Transverse colon (tissue), 4 donors: ENCODE measurements around the gene SIPA1L2. TPM values are rescaled to one million over a fixed set of nuclear protein-coding genes. Genes with fewer than 3 reads are reported as not detected.

Experiments used
- DNase-seq: peaks from one replicate; pipeline ENCODE4 v3.0.0-alpha.2; 2019
- H3K27ac ChIP-seq, 4 donors: fragments of 200-600 bp; sonication (generic); 2 replicates each; pipeline ENCODE4 v1.5.1; 2016 to 2018; ENCODE audit warnings: inconsistent platforms in 4 of 4
- H3K27me3 ChIP-seq: fragments of 200-600 bp; sonication (generic); 2 replicates; pipeline ENCODE4 v1.5.1; 2017; ENCODE audit warnings: inconsistent platforms
- H3K36me3 ChIP-seq, 4 donors: fragments of 200-600 bp; sonication (generic); 2 replicates each; pipeline ENCODE4 v1.5.1; 2017 to 2019; ENCODE audit warnings: inconsistent platforms in 4 of 4
- H3K4me1 ChIP-seq, 4 donors: fragments of 200-600 bp; sonication (generic); 2 replicates each; pipeline ENCODE4 v1.5.1; 2017 to 2020; ENCODE audit warnings: inconsistent platforms in 4 of 4
- H3K4me3 ChIP-seq, 4 donors: fragments of 200-600 bp; sonication (generic); 1 replicate in 1 of 4; 2 replicates in 3 of 4; pipeline versions ENCODE4 v1.5.1 to v1.6.1; 2017 to 2019; ENCODE audit warnings: inconsistent platforms in 4 of 4
- H3K9me3 ChIP-seq, 2 donors: fragments of 200-600 bp; sonication (generic); 2 replicates each; pipeline ENCODE4 v1.5.1; 2017 to 2019; ENCODE audit warnings: inconsistent platforms in 2 of 2
- CTCF ChIP-seq, 5 experiments: fragments of 200-600 bp in 3 of 5; fragments of 450-650 bp in 2 of 5; sonication (generic) in 3 of 5; IDR thresholded peaks; 1 replicate in 2 of 5; 2 replicates in 3 of 5; pipeline ENCODE4 v1.5.1; 2016 to 2017; ENCODE audit warnings: antibody characterized with exemption in 5 of 5, inconsistent platforms in 3 of 5, mild to moderate bottlenecking in 2 of 5, moderate library complexity in 1 of 5
- EP300 ChIP-seq: sonication (generic); formaldehyde crosslinking; IDR thresholded peaks from one replicate; pipeline ENCODE4 v1.6.1; 2017; ENCODE audit warnings: antibody characterized with exemption, low read depth
- POLR2A ChIP-seq: fragments of 450-650 bp; IDR thresholded peaks from one replicate; pipeline ENCODE4 v1.6.1; 2016; ENCODE audit warnings: antibody characterized with exemption, mild to moderate bottlenecking, moderate library complexity
- POLR2AphosphoS5 ChIP-seq, 3 donors: sonication (generic); formaldehyde crosslinking; IDR thresholded peaks; one replicate each; pipeline ENCODE4 v1.6.1; 2016; ENCODE audit warnings: antibody characterized with exemption in 3 of 3
- WGBS, 2 donors: methylation state at CpG; one replicate each; pipeline ENCODE4 v1.1.5; 2018; ENCODE audit warnings: low coverage in 1 of 2; 5-methylcytosine and 5-hydroxymethylcytosine counted together
- in situ Hi-C, 4 donors: fragments of 200-750 bp; cut with MboI; loops; one replicate each; pipeline versions ENCODE4 v1.15.0 to v1.15.1; 2017; ENCODE audit warnings: low sequenced_read_pairs in 3 of 4, low pct_ligation_motif_present in 1 of 4, low pct_unique_long_range_greater_than_20kb in 1 of 4
- intact Hi-C: fragments of 100-400 bp; cut with DNase I; formaldehyde crosslinking; loops from one replicate; pipeline ENCODE4 v1.15.1; 2023; ENCODE audit warnings: low total_unique reads
- total RNA-seq, 4 donors: library from RNA; depleted of rRNA; stranded (reverse); fragments of >200 nt; gene quantifications; one replicate each; pipeline ENCODE4 v1.1.0, GENCODE V29; 2016

The SIPA1L2 gene
- total RNA-seq, 4 donors from 2014 or later, result 63.0 to 144 (median 97.8) TPM

GRCh38 chr1:232610192-232610901 lies 19.6 kb downstream of the SIPA1L2 start:
- in situ Hi-C loops, result loop anchor here in 1 of 4 donors (25.0 kb wide), 1 partner anchor 748 kb away; no protein-coding TSS in a partner anchor
- H3K9me3 ChIP-seq, result no peaks in the 10 kb centered on the region
- H3K27me3 ChIP-seq, result no peaks in the 10 kb centered on the region
- whole genome bisulfite sequencing, 2 donors, result 74 to 79% methylated on average over 3 to 6 of the region's 6 CpGs
- intact Hi-C loops, result no loop called here
- no peak overlapping the region for H3K4me3 ChIP-seq
- H3K36me3 ChIP-seq, result no peaks in the 10 kb centered on the region
- no peak overlapping the region for H3K27ac ChIP-seq
- no peak for DNase-seq
- peaks cover 8 to 28% (median 12%) of the 10 kb centered on the region in 4 donors for H3K4me1 ChIP-seq
- TF ChIP-seq POLR2A (no peak), EP300 (no peak), CTCF (IDR thresholded peaks at IDR 0.05) (no peak), POLR2AphosphoS5 (IDR thresholded peaks at IDR 0.05) (no peak)

GRCh38 chr1:232608427-232608826 lies 21.5 kb downstream of the SIPA1L2 start:
- in situ Hi-C loops, result loop anchor here in 1 of 4 donors (25.0 kb wide), 1 partner anchor 746 kb away; no protein-coding TSS in a partner anchor
- 30 to 79% methylated on average over 2 to 4 of the region's 4 CpGs for WGBS, 2 donors
- DNase-seq, result no peak

GRCh38 chr1:232602622-232603021 lies 27.3 kb downstream of the SIPA1L2 start:
- in situ Hi-C loops (loop anchor here in 1 of 4 donors (25.0 kb wide), 1 partner anchor 740 kb away; no protein-coding TSS in a partner anchor), intact Hi-C loops (no loop called here)
- DNase-seq, result no peak
- Histone ChIP-seq H3K27me3 (no peaks in the 10 kb centered on the region), H3K27ac (no peak overlapping the region), H3K36me3 (no peaks in the 10 kb centered on the region), H3K9me3 (no peaks in the 10 kb centered on the region), H3K4me3 (no peak overlapping the region), H3K4me1 (peaks cover 6 to 29% (median 11%) of the 10 kb centered on the region in 4 donors)
- peak in 4 of 5 experiments; percentile 12 to 32 (median 17) for TF ChIP-seq CTCF (IDR thresholded peaks at IDR 0.05)
- TF ChIP-seq POLR2A, result no peak
- no peak for TF ChIP-seq EP300
- WGBS, 2 donors, result 90 to 94% methylated on average over 3 to 4 of the region's 4 CpGs

More at GRCh38 chr1:232608427-232608826, 21.5 kb downstream of the SIPA1L2 start:
- Histone ChIP-seq H3K4me3 (no peak overlapping the region), H3K27me3 (no peaks in the 10 kb centered on the region), H3K27ac (no peak overlapping the region), H3K9me3 (no peaks in the 10 kb centered on the region), H3K36me3 (no peaks in the 10 kb centered on the region), H3K4me1 (peaks cover 0 to 8% (median 2%) of the 10 kb centered on the region in 4 donors)
- TF ChIP-seq POLR2AphosphoS5 (IDR thresholded peaks at IDR 0.05) (no peak), CTCF (IDR thresholded peaks at IDR 0.05) (no peak), EP300 (no peak), POLR2A (no peak)
- intact Hi-C loops, result no loop called here

- H3K36me3 ChIP-seq, result no peaks in the 10 kb centered on the region
- intact Hi-C loops, result no loop called here
- in situ Hi-C loops, result loop anchor here in 1 of 4 donors (25.0 kb wide), 1 partner anchor 738 kb away; no protein-coding TSS in a partner anchor
- H3K27ac ChIP-seq, result peak overlapping the region in 1 of 4 donors; percentile 7
- TF ChIP-seq POLR2A (no peak), CTCF (IDR thresholded peaks at IDR 0.05) (no peak), EP300 (no peak), POLR2AphosphoS5 (IDR thresholded peaks at IDR 0.05) (no peak)
- no peaks in the 10 kb centered on the region for H3K9me3 ChIP-seq
- no peaks in the 10 kb centered on the region for H3K27me3 ChIP-seq
- no peak overlapping the region for H3K4me3 ChIP-seq
- no peak for DNase-seq
- peaks cover 6 to 35% (median 11%) of the 10 kb centered on the region in 4 donors for H3K4me1 ChIP-seq
- 25 to 43% methylated on average over 4 to 6 of the region's 6 CpGs for WGBS, 2 donors
Measured at GRCh38 chr1:232600424-232601258, 29.3 kb downstream of the SIPA1L2 start.
